ENCODE data around the gene DUS1L.

Gene DUS1L

DNA sequence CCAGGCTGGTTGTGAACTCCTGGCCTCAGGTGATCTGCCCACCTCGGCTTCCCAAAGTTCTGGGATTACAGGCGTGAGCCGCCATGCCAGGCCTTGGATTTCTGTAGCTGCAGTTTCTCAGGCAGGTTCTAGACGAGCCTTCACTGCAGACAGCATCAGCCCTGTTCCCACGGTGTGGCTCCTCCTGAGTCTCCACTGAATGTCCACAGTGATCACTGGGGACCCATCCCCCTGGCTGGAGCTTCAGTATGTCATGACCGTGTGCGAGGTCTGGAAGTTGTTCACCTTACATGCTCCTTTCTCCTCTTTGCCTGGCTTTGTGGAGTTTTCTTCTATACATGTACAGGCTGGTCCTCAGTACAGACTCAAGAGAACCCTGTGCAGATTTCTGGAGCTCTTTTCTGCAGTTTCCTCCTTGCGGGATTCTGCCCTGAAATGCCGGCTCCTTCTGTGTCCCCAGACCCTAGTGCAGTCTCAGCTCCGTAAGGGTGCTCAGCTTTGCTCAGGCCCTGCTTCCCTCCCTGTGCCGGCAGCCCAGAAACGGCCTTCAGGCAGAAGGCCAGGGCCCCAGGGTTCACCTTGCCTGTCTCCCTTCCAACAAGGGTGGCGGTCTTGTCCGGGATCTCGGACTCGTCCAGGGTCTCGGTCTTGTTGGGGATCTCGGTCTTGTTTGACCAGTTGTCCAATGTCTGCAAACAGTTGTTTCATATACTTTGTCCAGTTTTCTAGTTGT is 46.7 kb upstream of the DUS1L start:
- no peak for TF ChIP-seq CTCF (IDR thresholded peaks at IDR 0.05; ENCODE audit: borderline replicate concordance, extremely low read depth, low read length, poor library complexity, severe bottlenecking)
- TF ChIP-seq EZH2 (IDR thresholded peaks at IDR 0.05; ENCODE audit: borderline replicate concordance, low read depth, low read length, severe bottlenecking), result no peak
- Histone ChIP-seq H3K27ac (ENCODE audit: low read length) (no peak overlapping the region), H2AFZ (ENCODE audit: low read depth, low read length) (no peak overlapping the region), H3K27me3 (ENCODE audit: insufficient read depth, low read length, poor library complexity) (no peaks in the 10 kb centered on the region), H3K9me3 (ENCODE audit: insufficient read depth, low read length, severe bottlenecking) (no peaks in the 10 kb centered on the region), H3K9ac (ENCODE audit: low read depth, low read length) (no peak overlapping the region), H3K36me3 (ENCODE audit: insufficient read depth, low read length) (peaks cover 25% of the 10 kb centered on the region), H3K79me2 (ENCODE audit: insufficient read depth, low read length) (no peaks in the 10 kb centered on the region), H3K4me3 (ENCODE audit: low read depth in 1 of 2, low read length in 2 of 2) (no peak overlapping the region), H3K4me1 (ENCODE audit: insufficient read depth, low read length) (0 out of 2 replicates have a peak, but pooled peaks cover 3% of the 10 kb centered on the region), H3K4me2 (ENCODE audit: insufficient read depth, low read length) (no peak overlapping the region), H4K20me1 (ENCODE audit: insufficient read depth, low read length) (no peaks in the 10 kb centered on the region)
- ATAC-seq (ENCODE audit: insufficient read depth, low read depth) (no peak), DNase-seq (no peak)

DNA sequence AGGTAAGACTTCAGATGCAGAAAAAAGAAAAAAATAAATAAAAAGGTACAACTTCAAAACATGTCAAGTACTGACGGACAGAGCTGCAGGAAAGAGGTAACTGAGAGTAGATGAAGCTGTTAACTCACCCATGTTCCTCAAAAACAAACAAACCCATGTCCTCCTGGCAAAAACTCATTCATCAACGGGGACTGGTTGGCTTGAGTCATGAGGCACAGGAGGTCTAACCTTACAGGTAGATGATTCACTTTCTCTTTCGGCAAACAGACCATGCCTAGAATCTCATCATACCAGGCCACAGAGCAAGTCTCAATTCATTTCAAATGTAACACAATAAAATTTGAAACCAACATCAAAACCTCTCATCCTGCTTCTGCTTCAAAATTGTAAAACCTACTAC is 44.7 kb upstream of the DUS1L start:
- Histone ChIP-seq H3K4me1 (ENCODE audit: insufficient read depth, low read length) (peaks cover 24% of the 10 kb centered on the region), H3K79me2 (ENCODE audit: insufficient read depth, low read length) (peaks cover 8% of the 10 kb centered on the region), H3K9ac (ENCODE audit: low read depth, low read length) (no peak overlapping the region), H2AFZ (ENCODE audit: low read depth, low read length) (no peak overlapping the region), H3K36me3 (ENCODE audit: insufficient read depth, low read length) (peaks cover 25% of the 10 kb centered on the region), H3K4me3 (ENCODE audit: low read depth in 1 of 2, low read length in 2 of 2) (no peak overlapping the region), H3K4me2 (ENCODE audit: insufficient read depth, low read length) (no peak overlapping the region), H3K9me3 (ENCODE audit: insufficient read depth, low read length, severe bottlenecking) (no peaks in the 10 kb centered on the region), H3K27me3 (ENCODE audit: insufficient read depth, low read length, poor library complexity) (no peaks in the 10 kb centered on the region), H4K20me1 (ENCODE audit: insufficient read depth, low read length) (no peaks in the 10 kb centered on the region), H3K27ac (ENCODE audit: low read length) (no peak overlapping the region)
- ATAC-seq (ENCODE audit: insufficient read depth, low read depth) (no peak), DNase-seq (no peak)
- TF ChIP-seq EZH2 (IDR thresholded peaks at IDR 0.05; ENCODE audit: borderline replicate concordance, low read depth, low read length, severe bottlenecking) (no peak), CTCF (IDR thresholded peaks at IDR 0.05; ENCODE audit: borderline replicate concordance, extremely low read depth, low read length, poor library complexity, severe bottlenecking) (no peak)

DNA sequence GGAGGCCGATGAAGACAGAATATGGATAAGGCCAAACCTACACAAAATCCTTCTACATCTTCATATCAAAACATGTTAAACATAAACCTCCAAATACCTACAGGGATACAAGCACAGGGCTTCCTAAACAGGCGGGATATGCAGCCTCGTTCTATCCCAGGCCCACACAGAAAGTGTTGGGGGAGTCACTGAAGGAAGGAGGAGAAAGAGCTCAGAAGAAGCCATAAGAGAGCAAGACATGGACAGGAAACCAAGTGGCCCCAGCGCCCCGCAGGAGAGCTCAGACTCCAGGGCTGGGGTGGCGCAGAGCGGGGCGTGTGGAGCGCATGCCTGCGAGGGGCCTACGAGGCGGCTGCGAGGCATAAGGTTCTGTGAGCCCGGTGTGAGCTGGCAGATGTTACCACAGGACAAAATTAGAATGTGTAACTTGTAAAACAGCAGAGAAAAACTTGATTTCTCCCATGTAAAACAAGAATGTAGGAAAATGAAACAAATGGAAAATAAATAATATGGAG is 43.4 kb upstream of the DUS1L start:
- H3K4me3 ChIP-seq (ENCODE audit: low read depth in 1 of 2, low read length in 2 of 2), result no peak overlapping the region
- H3K4me1 ChIP-seq (ENCODE audit: insufficient read depth, low read length), result peaks cover 31% of the 10 kb centered on the region
- DNase-seq (no peak), ATAC-seq (ENCODE audit: insufficient read depth, low read depth) (no peak)
- no peak for TF ChIP-seq EZH2 (IDR thresholded peaks at IDR 0.05; ENCODE audit: borderline replicate concordance, low read depth, low read length, severe bottlenecking)
- TF ChIP-seq CTCF (IDR thresholded peaks at IDR 0.05; ENCODE audit: borderline replicate concordance, extremely low read depth, low read length, poor library complexity, severe bottlenecking), result no peak
- H4K20me1 ChIP-seq (ENCODE audit: insufficient read depth, low read length), result no peaks in the 10 kb centered on the region
- H3K9ac ChIP-seq (ENCODE audit: low read depth, low read length), result no peak overlapping the region
- H3K36me3 ChIP-seq (ENCODE audit: insufficient read depth, low read length), result peaks cover 16% of the 10 kb centered on the region
- H3K4me2 ChIP-seq (ENCODE audit: insufficient read depth, low read length), result no peak overlapping the region
- H3K79me2 ChIP-seq (ENCODE audit: insufficient read depth, low read length), result peaks cover 9% of the 10 kb centered on the region
- H3K27me3 ChIP-seq (ENCODE audit: insufficient read depth, low read length, poor library complexity), result no peaks in the 10 kb centered on the region
- H2AFZ ChIP-seq (ENCODE audit: low read depth, low read length), result no peak overlapping the region
- no peaks in the 10 kb centered on the region for H3K9me3 ChIP-seq (ENCODE audit: insufficient read depth, low read length, severe bottlenecking)
- H3K27ac ChIP-seq (ENCODE audit: low read length), result no peak overlapping the region

All from DND-41 (cell line).